Heart left ventricle (tissue), 16 donors: ENCODE results near the gene TYROBP. TPM values are rescaled to one million over a fixed set of nuclear protein-coding genes. Genes with fewer than 3 reads are reported as not detected.
A peak's percentile ranks its signal among the peaks of the same experiment; 100 is the strongest.

Experiments used
- ATAC-seq, 4 donors: fragments of 200-7000 bp; cut with Tn5 transposase; one replicate each; pipeline ENCODE4 v1.9.1; 2020 to 2022; ENCODE audit warnings: moderate library complexity in 4 of 4, mild to moderate bottlenecking in 3 of 4, moderate number of reproducible peaks in 1 of 4
- DNase-seq, 5 donors: peaks; one replicate each; pipeline ENCODE4 v3.0.0-alpha.2; 2020
- H3K27ac ChIP-seq, 12 donors: fragments of 200-600 bp; sonication (generic) in 4 of 12; one replicate each; pipeline versions ENCODE4 v1.5.0 to v1.8.0; 2016 to 2022; ENCODE audit warnings: mild to moderate bottlenecking in 2 of 12
- H3K27me3 ChIP-seq, 9 donors: fragments of 200-600 bp; sonication (generic) in 2 of 9; one replicate each; pipeline versions ENCODE4 v1.5.1 to v1.8.0; 2016 to 2022; ENCODE audit warnings: mild to moderate bottlenecking in 3 of 9
- H3K36me3 ChIP-seq, 9 donors: fragments of 200-600 bp; sonication (generic) in 2 of 9; one replicate each; pipeline versions ENCODE4 v1.5.0 to v1.8.0; 2018 to 2022; ENCODE audit warnings: mild to moderate bottlenecking in 2 of 9
- H3K4me1 ChIP-seq, 12 donors: fragments of 200-600 bp; sonication (generic) in 4 of 12; one replicate each; pipeline versions ENCODE4 v1.5.0 to v1.8.0; 2016 to 2022; ENCODE audit warnings: mild to moderate bottlenecking in 3 of 12
- H3K4me3 ChIP-seq, 12 donors: fragments of 200-600 bp; sonication (generic) in 4 of 12; one replicate each; pipeline versions ENCODE4 v1.5.0 to v1.8.0; 2017 to 2022; ENCODE audit warnings: mild to moderate bottlenecking in 9 of 12, moderate library complexity in 4 of 12
- H3K9me3 ChIP-seq, 12 donors: fragments of 200-600 bp; sonication (generic) in 4 of 12; one replicate each; pipeline versions ENCODE4 v1.5.0 to v1.8.0; 2016 to 2022; ENCODE audit warnings: mild to moderate bottlenecking in 1 of 12
- CTCF ChIP-seq, 12 donors: fragments of 200-600 bp; sonication (generic) in 4 of 12; IDR thresholded peaks; one replicate each; pipeline versions ENCODE4 v1.5.0 to v1.8.0; 2018 to 2022; ENCODE audit warnings: antibody characterized with exemption in 12 of 12, mild to moderate bottlenecking in 5 of 12
- POLR2A ChIP-seq, 2 donors: fragments of 450-650 bp; IDR thresholded peaks; one replicate each; pipeline ENCODE4 v1.6.1; 2017; ENCODE audit warnings: antibody characterized with exemption in 2 of 2, mild to moderate bottlenecking in 2 of 2, moderate library complexity in 2 of 2
- WGBS, 4 donors: extraction: QIAGEN DNeasy Blood & Tissue Kit in 2 of 4; methylation state at CpG; one replicate each; pipeline versions ENCODE4 v1.1.5 to v1.1.7; 2013 to 2018; 5-methylcytosine and 5-hydroxymethylcytosine counted together
- intact Hi-C, 10 donors: fragments of 100-400 bp; cut with DNase I; formaldehyde crosslinking; loops; one replicate each; pipeline versions ENCODE4 v1.11.1 to v1.14.2; 2022
- polyA plus RNA-seq, 2 donors: library from polyadenylated mRNA; stranded (reverse); fragments of 200-250 nt; gene quantifications; one replicate each; pipeline ENCODE4 v1.2.3, GENCODE V29; 2013
- total RNA-seq, 9 donors: library from RNA; depleted of rRNA in 2 of 9; stranded (reverse); fragments of >200 nt in 2 of 9; fragmentation: NEBNext Ultra II Directional in 3 of 9; extraction: Animal tissue kit (Norgen Biotek cat#: 25700) in 3 of 9; gene quantifications; one replicate each; pipeline versions ENCODE4 v1.1.0 to v1.2.4, GENCODE V29; 2016 to 2023
- donor health status: ischemic (EF 13 %, LVEDD 7.1; RV severe dilation, severe dysfunction).
- donor health status: healthy with polysubstance abuse.
- donor health status: DM: no; HTN: yes; CAD: no.
- donor health status: DM: no; HTN: no; CAD: no.
- donor health status: ischemic (EF 25% LVEDD 6.9; RV normal size, moderate dysfunction).
- donor health status: ischemic (EF 25% LVEDD 5.7; RV mildly dilated, moderate dysfunction).
- donor health status: healthy.
- donor health status: DM: yes; HTN: yes; CAD: no.
- donor health status: ischemic (EF 35%, LVEDD 5.7; RV mildly dilated, moderate dysfunction).
- donor health status: nonischemic (EF 11% LVEDD 7.7; RV severe dilation, severe dysfunction).
- donor health status: DM: yes; HTN: yes; CAD: no.
- donor health status: PGD.
- donor health status: ischemic (EF 29% LVEDD 5.4; RV normal size, mild dysfunction).
- donor health status: nonischemic (EF 23%, LVEDD 6.1; RV moderate dilation, normal function).

TYROBP gene
- total and polyA plus RNA-seq, 11 donors, result 12.6 to 237 (median 19.4) TPM

- ATAC-seq (no peak), DNase-seq (no peak)
- Histone ChIP-seq H3K27me3 (no peaks in the 10 kb centered on the region), H3K9me3 (no peaks in the 10 kb centered on the region), H3K4me1 (peaks cover 0 to 71% (median 10%) of the 10 kb centered on the region in 12 donors), H3K27ac (peak overlapping the region in 10 of 12 donors; percentile 15 to 89 (median 80)), H3K36me3 (peaks cover 0 to 22% (median 11%) of the 10 kb centered on the region in 9 donors), H3K4me3 (peak overlapping the region in 10 of 12 donors; percentile 56 to 80 (median 68))
- 80 to 92% (median 82%) methylated on average over 2 of the region's 2 CpGs for WGBS, 4 donors
- intact Hi-C loops, result loop anchor here in 3 of 10 donors (2.0 kb wide), 2 partner anchors 28 to 30 kb away; no protein-coding TSS in a partner anchor
- TF ChIP-seq CTCF (IDR thresholded peaks at IDR 0.05) (no peak), POLR2A (IDR thresholded peaks at IDR 0.05) (no peak)
Observed at GRCh38 chr19:35901055-35901644, 6.9 kb downstream of the TYROBP start.

DNA sequence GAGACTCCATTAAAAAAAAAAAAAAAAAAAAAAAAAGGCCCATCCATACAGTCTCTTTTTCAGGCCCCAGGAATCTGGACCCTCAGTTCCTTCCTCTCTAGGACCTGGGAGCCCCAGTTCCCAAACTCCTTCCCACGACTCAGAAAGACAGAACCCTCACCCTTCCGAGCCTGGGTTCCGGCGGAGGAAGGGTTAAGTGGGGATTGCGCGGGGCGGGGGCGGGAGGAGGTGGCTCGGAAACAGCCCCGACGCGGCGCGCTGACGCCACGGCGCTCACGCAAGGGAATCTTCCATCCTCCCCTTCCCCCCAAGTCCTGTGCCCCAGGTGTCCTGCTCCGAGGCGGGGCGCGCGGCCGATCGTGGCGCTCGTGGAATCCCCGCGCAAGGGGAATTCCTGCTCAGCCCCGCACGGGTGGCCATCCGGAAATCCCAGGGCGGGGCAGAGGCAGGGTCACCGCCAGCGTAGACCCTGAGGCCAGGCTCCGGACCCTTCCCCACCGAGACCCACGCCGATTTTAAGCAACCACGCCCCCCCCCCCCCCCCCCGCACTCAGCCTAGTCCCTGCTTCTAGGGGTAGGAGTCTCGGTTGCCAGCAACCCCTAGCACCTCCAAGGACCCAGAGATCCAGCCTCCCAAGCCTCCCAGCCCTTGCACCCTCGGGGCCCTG is 8.4 kb downstream of the TYROBP start:
- intact Hi-C loops, result loop anchor here in 5 of 10 donors (1.0 to 5.0 kb wide), 4 partner anchors 29 to 33 kb away; no protein-coding TSS in a partner anchor
- TF ChIP-seq CTCF (IDR thresholded peaks at IDR 0.05), result no peak
- TF ChIP-seq POLR2A (IDR thresholded peaks at IDR 0.05), result peak in 1 of 2 donors; percentile 37
- WGBS, 4 donors, result 0 to 1% (median 0%) methylated on average over 5 to 42 of the region's 43 CpGs

DNA sequence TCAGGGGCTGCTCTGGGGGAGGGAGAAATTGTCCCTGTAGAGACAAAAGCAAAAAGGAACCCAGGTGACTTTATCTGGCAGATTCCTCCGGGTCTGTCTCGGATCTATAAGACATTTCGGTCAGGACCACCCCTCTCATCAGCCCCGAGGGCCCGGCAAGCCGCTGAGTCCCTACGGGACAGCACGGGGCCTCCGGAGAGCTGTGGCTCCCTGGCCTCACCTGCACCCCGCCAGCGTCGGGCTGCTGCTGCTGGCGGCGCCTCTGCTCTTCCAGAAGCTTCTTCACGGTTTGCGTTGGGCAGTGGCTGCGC is 9.6 kb downstream of the TYROBP start:
- TF ChIP-seq POLR2A (IDR thresholded peaks at IDR 0.05) (no peak), CTCF (IDR thresholded peaks at IDR 0.05) (no peak)
- intact Hi-C loops, result loop anchor here in 1 of 10 donors (5.0 kb wide), 1 partner anchor 34 kb away; no protein-coding TSS in a partner anchor
- H3K36me3 ChIP-seq, result peaks cover 0 to 49% (median 36%) of the 10 kb centered on the region in 9 donors
- peak overlapping the region; percentile 32 to 80 (median 68) for H3K4me3 ChIP-seq
- no peaks in the 10 kb centered on the region for H3K9me3 ChIP-seq
- ATAC-seq, result no peak
- 17 to 25% (median 22%) methylated on average over 12 to 17 of the region's 17 CpGs for WGBS, 4 donors
- H3K27me3 ChIP-seq, result no peaks in the 10 kb centered on the region
- H3K4me1 ChIP-seq, result peaks cover 0 to 49% (median 10%) of the 10 kb centered on the region in 12 donors
- peak overlapping the region; percentile 7 to 89 (median 78) for H3K27ac ChIP-seq
- no peak for DNase-seq

More for the DNA sequence above, 8.4 kb downstream of the TYROBP start:
- Histone ChIP-seq H3K4me1 (peaks cover 0 to 59% (median 10%) of the 10 kb centered on the region in 12 donors), H3K27ac (peak overlapping the region; percentile 12 to 89 (median 78)), H3K9me3 (no peaks in the 10 kb centered on the region), H3K27me3 (no peaks in the 10 kb centered on the region), H3K36me3 (peaks cover 0 to 37% (median 24%) of the 10 kb centered on the region in 9 donors), H3K4me3 (peak overlapping the region; percentile 32 to 80 (median 68))
- ATAC-seq (peak; percentile 79 to 92 (median 84)), DNase-seq (peak; percentile 85 to 90 (median 88))
